Breast epithelium (tissue), 4 donors: ENCODE results near the gene MICAL2. TPM values are rescaled to one million over a fixed set of nuclear protein-coding genes. Genes with fewer than 3 reads are reported as not detected.

Experiments
- DNase-seq, 2 donors: peaks; one replicate each; pipeline ENCODE4 v3.0.0-alpha.2; 2019; ENCODE audit warnings: low spot score in 2 of 2
- H3K27ac ChIP-seq, 2 donors: fragments of 200-600 bp; sonication (generic) in 1 of 2; one replicate each; pipeline ENCODE4 v1.5.1; 2016 to 2019; ENCODE audit warnings: mild to moderate bottlenecking in 1 of 2
- H3K27me3 ChIP-seq, 2 donors: fragments of 200-600 bp; sonication (generic) in 1 of 2; one replicate each; pipeline versions ENCODE4 v1.5.1 to v1.6.0; 2017 to 2019; ENCODE audit warnings: control low read depth in 1 of 2, mild to moderate bottlenecking in 1 of 2
- H3K36me3 ChIP-seq: fragments of 200-600 bp; one replicate; pipeline ENCODE4 v1.5.1; 2019
- H3K4me1 ChIP-seq, 2 donors: fragments of 200-600 bp; sonication (generic); one replicate each; pipeline ENCODE4 v1.5.1; 2016 to 2019; ENCODE audit warnings: control low read depth in 1 of 2
- H3K4me3 ChIP-seq, 3 donors: fragments of 200-600 bp; sonication (generic); 1 replicate in 2 of 3; 2 replicates in 1 of 3; pipeline ENCODE4 v1.5.1; 2016 to 2019; ENCODE audit warnings: mild to moderate bottlenecking in 3 of 3, moderate library complexity in 2 of 3
- H3K9me3 ChIP-seq, 2 donors: fragments of 200-600 bp; sonication (generic) in 1 of 2; one replicate each; pipeline ENCODE4 v1.5.1; 2016 to 2019; ENCODE audit warnings: control low read depth in 1 of 2
- CTCF ChIP-seq, 3 donors: fragments of 450-650 bp; IDR thresholded peaks; one replicate each; pipeline ENCODE4 v1.5.1; 2016 to 2017; ENCODE audit warnings: antibody characterized with exemption in 3 of 3, mild to moderate bottlenecking in 3 of 3, moderate library complexity in 3 of 3
- POLR2A ChIP-seq: fragments of 450-650 bp; IDR thresholded peaks from one replicate; pipeline ENCODE4 v1.6.1; 2016; ENCODE audit warnings: antibody characterized with exemption, mild to moderate bottlenecking, moderate library complexity
- POLR2AphosphoS5 ChIP-seq, 3 donors: sonication (generic); formaldehyde crosslinking; IDR thresholded peaks; one replicate each; pipeline ENCODE4 v1.6.1; 2017; ENCODE audit warnings: antibody characterized with exemption in 3 of 3
- intact Hi-C: fragments of 100-400 bp; cut with DNase I; formaldehyde crosslinking; loops from one replicate; pipeline ENCODE4 v1.15.1; 2023; ENCODE audit warnings: low total_unique reads
- total RNA-seq, 3 donors: library from RNA; depleted of rRNA; stranded (reverse); fragments of >200 nt; gene quantifications; one replicate each; pipeline ENCODE4 v1.1.0, GENCODE V29; 2016

MICAL2 gene
- total RNA-seq, 3 donors from 2014 or later: 30.9 to 52.4 (median 38.6) TPM

GRCh38 chr11:12085371-12086251, 24.8 kb upstream of the MICAL2 start:
- DNase-seq: no peak
- H3K27me3 ChIP-seq: no peaks in the 10 kb centered on the region
- no peak overlapping the region for H3K4me3 ChIP-seq
- H3K36me3 ChIP-seq: no peaks in the 10 kb centered on the region
- H3K4me1 ChIP-seq: peaks cover 0 to 10% of the 10 kb centered on the region in 2 donors
- H3K27ac ChIP-seq: peak overlapping the region; percentile 82 to 91
- TF ChIP-seq POLR2A (no peak), POLR2AphosphoS5 (IDR thresholded peaks at IDR 0.05) (no peak), CTCF (IDR thresholded peaks at IDR 0.05) (no peak)
- H3K9me3 ChIP-seq: no peaks in the 10 kb centered on the region
- intact Hi-C loops: no loop called here

- no peaks in the 10 kb centered on the region for H3K36me3 ChIP-seq
- TF ChIP-seq CTCF (IDR thresholded peaks at IDR 0.05) (no peak), POLR2A (no peak), POLR2AphosphoS5 (IDR thresholded peaks at IDR 0.05) (peak in 2 of 3 donors; percentile 2 to 47)
- peak overlapping the region in 1 of 3 donors; percentile 27 for H3K4me3 ChIP-seq
- H3K4me1 ChIP-seq: peaks cover 0 to 10% of the 10 kb centered on the region in 2 donors
- H3K27ac ChIP-seq: peak overlapping the region; percentile 82 to 91
- intact Hi-C loops: no loop called here
- no peaks in the 10 kb centered on the region for H3K9me3 ChIP-seq
- DNase-seq: no peak
- no peaks in the 10 kb centered on the region for H3K27me3 ChIP-seq
Measured at GRCh38 chr11:12086271-12087074, 23.9 kb upstream of the MICAL2 start.

- Histone ChIP-seq H3K4me1 (peaks cover 0 to 10% of the 10 kb centered on the region in 2 donors), H3K36me3 (no peaks in the 10 kb centered on the region), H3K4me3 (no peak overlapping the region), H3K27ac (peak overlapping the region; percentile 82 to 91), H3K27me3 (no peaks in the 10 kb centered on the region), H3K9me3 (no peaks in the 10 kb centered on the region)
- DNase-seq: no peak
- intact Hi-C loops: no loop called here
- TF ChIP-seq CTCF (IDR thresholded peaks at IDR 0.05) (no peak), POLR2A (no peak), POLR2AphosphoS5 (IDR thresholded peaks at IDR 0.05) (no peak)
Measured at GRCh38 chr11:12087075-12088004, 23.1 kb upstream of the MICAL2 start.

- no peaks in the 10 kb centered on the region for H3K9me3 ChIP-seq
- peak in 1 of 2 donors; percentile 69 for DNase-seq
- intact Hi-C loops: no loop called here
- no peak overlapping the region for H3K4me3 ChIP-seq
- TF ChIP-seq CTCF (IDR thresholded peaks at IDR 0.05) (peak in 2 of 3 donors; percentile 20 to 36), POLR2A (no peak), POLR2AphosphoS5 (IDR thresholded peaks at IDR 0.05) (no peak)
- peaks cover 0 to 10% of the 10 kb centered on the region in 2 donors for H3K4me1 ChIP-seq
- H3K36me3 ChIP-seq: no peaks in the 10 kb centered on the region
- H3K27me3 ChIP-seq: no peaks in the 10 kb centered on the region
- H3K27ac ChIP-seq: peak overlapping the region; percentile 59 to 82
Measured at GRCh38 chr11:12088047-12088481, 22.3 kb upstream of the MICAL2 start.
